SU-DHL-6 (cell line): ENCODE results near the gene PRR20G.

ENCODE experiments used
- CTCF ChIP-seq: fragments of 200-600 bp; sonication (generic); IDR thresholded peaks from one replicate; pipeline ENCODE4 v1.5.1; 2017; ENCODE audit warnings: antibody characterized with exemption, mild to moderate bottlenecking, low read length, moderate library complexity; ENCODE audit not compliant: insufficient read depth, poor library complexity, severe bottlenecking
- EZH2phosphoT487 ChIP-seq: fragments of 200-600 bp; sonication (generic), shearing (Covaris generic); conservative IDR thresholded peaks from 2 replicates; pipeline ENCODE4 v1.6.1; 2018; ENCODE audit warnings: mild to moderate bottlenecking, antibody characterized with exemption, low read length, moderate library complexity, mixed read lengths

- TF ChIP-seq CTCF = no peak
- TF ChIP-seq EZH2phosphoT487 = no peak
These were observed 18.7 kb upstream of the PRR20G start for GRCh38 chr3:127306361-127307111.
